SW 1271 (cell line): ENCODE data around the gene IQCE.

Experiments used
- DNase-seq, 2 experiments: peaks; one replicate each; lab custom pipeline; 2025; lab: John Stamatoyannopoulos, UW

The IQCE gene

GRCh38 chr7:2633538-2634266 is 74.9 kb downstream of the IQCE start:
- peak; percentile 42 to 73 for DNase-seq

GRCh38 chr7:2634267-2635145 is 75.7 kb downstream of the IQCE start:
- no peak for DNase-seq

- no peak for DNase-seq
Measured at GRCh38 chr7:2635148-2635668, 76.4 kb downstream of the IQCE start.

- DNase-seq = no peak
Measured at GRCh38 chr7:2635810-2636701, 77.3 kb downstream of the IQCE start.

GRCh38 chr7:2637066-2637471 is 78.3 kb downstream of the IQCE start:
- no peak for DNase-seq

GRCh38 chr7:2637505-2638223 is 78.9 kb downstream of the IQCE start:
- DNase-seq = no peak

- DNase-seq = no peak
Measured at GRCh38 chr7:2638224-2638991, 79.6 kb downstream of the IQCE start.

- no peak for DNase-seq
Measured at GRCh38 chr7:2639181-2639681, 80.5 kb downstream of the IQCE start.

GRCh38 chr7:2639695-2640481 is 81.1 kb downstream of the IQCE start:
- DNase-seq = no peak

GRCh38 chr7:2640482-2640830 is 81.7 kb downstream of the IQCE start:
- no peak for DNase-seq

- peak in 1 of 2 experiments; percentile 21 for DNase-seq
Measured at GRCh38 chr7:2640846-2641316, 82.1 kb downstream of the IQCE start.

- DNase-seq = peak; percentile 30 to 81
Measured at GRCh38 chr7:2641406-2642393, 82.9 kb downstream of the IQCE start.

GRCh38 chr7:2643386-2644219 is 84.8 kb downstream of the IQCE start:
- DNase-seq = no peak

GRCh38 chr7:2644220-2644561 is 85.4 kb downstream of the IQCE start:
- DNase-seq = no peak

- no peak for DNase-seq
Measured at GRCh38 chr7:2644562-2645273, 85.9 kb downstream of the IQCE start.

- peak in 1 of 2 experiments; percentile 29 for DNase-seq
Measured at GRCh38 chr7:2645274-2645868, 86.6 kb downstream of the IQCE start.
